ENCODE results near the gene LARP4B. TPM values are rescaled to one million over a fixed set of nuclear protein-coding genes. Genes with fewer than 3 reads are reported as not detected.

LARP4B gene
- total RNA-seq, 4 donors from 2014 or later: 68.6 to 113 (median 87.4) TPM

GRCh38 chr10:778626-779330 lies 152.7 kb downstream of the LARP4B start:
- H3K36me3 ChIP-seq: no peaks in the 10 kb centered on the region
- 79 to 86% methylated on average over 7 to 16 of the region's 27 CpGs for WGBS, 2 donors
- no peak overlapping the region for H3K27ac ChIP-seq
- DNase-seq: no peak
- H3K4me1 ChIP-seq: no peaks in the 10 kb centered on the region
- no peaks in the 10 kb centered on the region for H3K27me3 ChIP-seq
- intact Hi-C loops (cut with DNase I): no loop called here
- H3K4me3 ChIP-seq (replicated peaks in 1 of 3): no peak overlapping the region
- TF ChIP-seq CTCF (IDR thresholded peaks at IDR 0.05) (no peak), POLR2A (IDR thresholded peaks at IDR 0.05) (no peak)
- H3K9me3 ChIP-seq: no peaks in the 10 kb centered on the region

- Histone ChIP-seq H3K27me3 (no peaks in the 10 kb centered on the region), H3K4me3 (replicated peaks in 1 of 3) (no peak overlapping the region), H3K27ac (no peak overlapping the region), H3K36me3 (no peaks in the 10 kb centered on the region), H3K9me3 (no peaks in the 10 kb centered on the region), H3K4me1 (no peaks in the 10 kb centered on the region)
- WGBS, 2 donors: 81 to 86% methylated on average over 12 of the region's 16 CpGs
- intact Hi-C loops (cut with DNase I): no loop called here
- no peak for TF ChIP-seq POLR2A (IDR thresholded peaks at IDR 0.05)
- TF ChIP-seq CTCF (IDR thresholded peaks at IDR 0.05): no peak
- no peak for DNase-seq
These were observed 153.5 kb downstream of the LARP4B start for GRCh38 chr10:777913-778479.

GRCh38 chr10:776772-777171 lies 154.7 kb downstream of the LARP4B start:
- DNase-seq: no peak
- Histone ChIP-seq H3K4me3 (replicated peaks in 1 of 3) (no peak overlapping the region), H3K27ac (no peak overlapping the region), H3K36me3 (no peaks in the 10 kb centered on the region), H3K9me3 (no peaks in the 10 kb centered on the region), H3K4me1 (no peaks in the 10 kb centered on the region), H3K27me3 (no peaks in the 10 kb centered on the region)
- intact Hi-C loops (cut with DNase I): no loop called here
- TF ChIP-seq POLR2A (IDR thresholded peaks at IDR 0.05): no peak
- no peak for TF ChIP-seq CTCF (IDR thresholded peaks at IDR 0.05)
- 75 to 79% methylated on average over 16 to 17 of the region's 17 CpGs for WGBS, 2 donors

GRCh38 chr10:775245-776075 lies 156.0 kb downstream of the LARP4B start:
- Histone ChIP-seq H3K36me3 (no peaks in the 10 kb centered on the region), H3K27ac (no peak overlapping the region), H3K9me3 (no peaks in the 10 kb centered on the region), H3K4me1 (no peaks in the 10 kb centered on the region), H3K27me3 (no peaks in the 10 kb centered on the region), H3K4me3 (replicated peaks in 1 of 3) (no peak overlapping the region)
- intact Hi-C loops (cut with DNase I): no loop called here
- TF ChIP-seq CTCF (IDR thresholded peaks at IDR 0.05) (no peak), POLR2A (IDR thresholded peaks at IDR 0.05) (no peak)
- no peak for DNase-seq
- WGBS, 2 donors: 81 to 87% methylated on average over 25 to 37 of the region's 38 CpGs
